RWPE1 (cell line): ENCODE data around the gene BFAR.
"Not testable (repeated sequence)": the region's sequence is repeated elsewhere in the genome, so short reads cannot be mapped to it uniquely, and the experiment has no call there.

Experiments
- CTCF ChIA-PET: fragments of 350-600 bp; sonication (Branson Sonifier 250); formaldehyde crosslinking; extraction: SDS; loops from one replicate; lab custom pipeline; 2021; lab: Yijun Ruan, JAX
- POLR2A ChIA-PET: fragments of 400-600 bp; formaldehyde crosslinking; extraction: SDS; loops from one replicate; lab custom pipeline; 2020; ENCODE audit warnings: antibody characterized with exemption; ENCODE audit not compliant: low non-redundant PET; lab: Yijun Ruan, JAX
- DNase-seq: peaks from one replicate; pipeline ENCODE4 v3.0.0; 2012; ENCODE audit warnings: low spot score
- H3K27ac ChIP-seq: fragments of 450-650 bp; 2 replicates; pipeline ENCODE4 v1.5.1; 2017
- TF ChIP-seq, protein P1 (sequence below): fragments of 450-650 bp; conservative IDR thresholded peaks from 2 replicates; pipeline ENCODE4 v1.5.1; 2017; ENCODE audit warnings: low read depth, mild to moderate bottlenecking

Gene BFAR

GRCh38 chr16:14682121-14682520, 49.4 kb downstream of the BFAR start:
- no peak overlapping the region for H3K27ac ChIP-seq
- TF ChIP-seq, protein P1, sequence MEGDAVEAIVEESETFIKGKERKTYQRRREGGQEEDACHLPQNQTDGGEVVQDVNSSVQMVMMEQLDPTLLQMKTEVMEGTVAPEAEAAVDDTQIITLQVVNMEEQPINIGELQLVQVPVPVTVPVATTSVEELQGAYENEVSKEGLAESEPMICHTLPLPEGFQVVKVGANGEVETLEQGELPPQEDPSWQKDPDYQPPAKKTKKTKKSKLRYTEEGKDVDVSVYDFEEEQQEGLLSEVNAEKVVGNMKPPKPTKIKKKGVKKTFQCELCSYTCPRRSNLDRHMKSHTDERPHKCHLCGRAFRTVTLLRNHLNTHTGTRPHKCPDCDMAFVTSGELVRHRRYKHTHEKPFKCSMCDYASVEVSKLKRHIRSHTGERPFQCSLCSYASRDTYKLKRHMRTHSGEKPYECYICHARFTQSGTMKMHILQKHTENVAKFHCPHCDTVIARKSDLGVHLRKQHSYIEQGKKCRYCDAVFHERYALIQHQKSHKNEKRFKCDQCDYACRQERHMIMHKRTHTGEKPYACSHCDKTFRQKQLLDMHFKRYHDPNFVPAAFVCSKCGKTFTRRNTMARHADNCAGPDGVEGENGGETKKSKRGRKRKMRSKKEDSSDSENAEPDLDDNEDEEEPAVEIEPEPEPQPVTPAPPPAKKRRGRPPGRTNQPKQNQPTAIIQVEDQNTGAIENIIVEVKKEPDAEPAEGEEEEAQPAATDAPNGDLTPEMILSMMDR = no peak
- POLR2A ChIA-PET = no interaction called here
- DNase-seq = no peak
- CTCF ChIA-PET = no interaction called here

DNA sequence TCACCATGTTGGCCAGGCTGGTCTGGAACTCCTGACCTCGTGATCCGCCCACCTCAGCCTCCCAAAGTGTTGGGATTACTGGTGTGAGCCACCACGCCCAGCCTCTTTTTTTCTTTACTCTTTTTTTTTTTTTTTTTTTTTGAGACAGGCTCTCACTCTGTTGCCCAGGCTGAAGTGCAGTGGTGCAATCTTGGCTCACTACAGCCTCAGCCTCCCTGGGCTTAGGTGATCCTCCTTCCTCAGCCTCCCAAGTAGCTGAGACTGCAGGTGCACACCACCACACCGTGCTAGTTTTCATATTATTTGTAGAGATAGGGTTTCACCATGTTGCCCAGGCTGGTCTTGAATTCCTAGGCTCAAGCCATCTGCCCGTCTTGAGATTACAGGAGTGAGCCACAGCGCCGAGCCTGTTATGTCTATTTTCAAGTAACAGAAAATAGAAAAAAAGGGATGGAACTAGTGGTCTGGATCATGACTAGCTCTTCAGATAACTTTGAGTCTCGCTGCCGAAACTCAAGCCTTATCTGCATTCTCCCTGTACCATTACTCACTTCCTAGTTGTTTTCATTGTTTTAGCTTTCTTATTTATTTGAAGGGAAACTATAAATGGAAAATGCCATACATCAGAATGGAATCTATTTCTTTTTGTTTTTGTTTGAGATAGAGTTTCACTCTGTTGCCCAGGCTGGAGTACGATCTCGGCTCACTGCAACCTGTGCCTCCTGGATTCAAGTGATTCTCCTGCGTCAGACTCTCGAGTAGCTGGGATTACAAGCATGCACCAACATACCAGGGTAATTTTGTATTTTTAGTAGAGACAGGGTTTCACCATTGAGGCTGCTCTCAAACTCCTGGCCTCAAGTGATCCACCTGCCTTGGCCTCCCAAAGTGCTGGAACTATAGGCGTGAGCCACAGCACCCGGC, 53.4 kb downstream of the BFAR start:
- POLR2A ChIA-PET, DNase-seq, H3K27ac ChIP-seq: not testable (repeated sequence)
- CTCF ChIA-PET = interaction anchor here (0.6 kb wide), 1 partner anchor 1257 kb away, joined by 3 read pairs; no protein-coding TSS in a partner anchor

DNA sequence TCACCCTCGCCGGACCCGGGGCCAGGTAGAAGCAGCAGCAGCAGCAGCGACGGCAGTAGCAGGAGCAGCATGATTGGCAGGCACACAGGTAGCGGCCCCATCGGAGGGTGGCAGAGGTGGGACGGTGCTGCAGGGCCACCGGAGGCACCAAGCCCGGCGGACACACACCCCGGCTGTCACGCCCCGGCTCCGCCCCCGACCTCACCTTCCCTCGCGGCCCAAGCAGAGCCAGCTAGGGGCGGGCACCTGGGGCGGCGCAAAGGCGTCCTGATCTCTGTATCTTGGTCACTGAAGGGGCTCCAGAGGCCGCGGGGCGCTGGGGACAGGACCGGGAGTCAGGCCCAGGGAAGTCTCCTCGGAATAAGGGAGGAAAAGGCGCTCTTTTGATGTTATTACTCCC, 61.4 kb downstream of the BFAR start, which contains the start of gene PLA2G10:
Gene PLA2G10 (minus strand): TSS at position 180 of the 400 bp plus-strand sequence. CDS start 79 bp downstream, at position 101.
- DNase-seq, CTCF ChIA-PET, POLR2A ChIA-PET, H3K27ac ChIP-seq: not testable (repeated sequence)

DNA sequence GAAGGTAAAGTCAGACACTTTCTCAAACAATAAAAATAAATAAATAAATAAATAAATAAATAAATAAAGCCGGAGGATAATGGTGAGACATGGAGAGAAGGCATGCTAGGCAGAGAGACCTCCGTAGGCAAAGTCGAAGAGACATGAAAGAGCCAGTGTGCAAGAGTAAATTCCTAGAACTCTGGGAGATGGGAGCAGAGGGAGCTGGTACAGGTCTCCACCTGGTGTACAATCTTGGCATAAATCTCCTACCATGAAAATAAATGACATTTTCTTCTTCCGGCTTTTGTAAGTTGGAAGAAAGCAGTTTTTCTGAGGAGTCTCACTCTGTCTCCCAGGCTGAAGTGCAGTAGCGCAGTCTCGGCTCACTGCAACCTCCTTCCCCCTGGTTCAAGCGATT, 69.1 kb downstream of the BFAR start:
- H3K27ac ChIP-seq, DNase-seq, CTCF ChIA-PET, POLR2A ChIA-PET: not testable (repeated sequence)

GRCh38 chr16:14702672-14703071, 69.9 kb downstream of the BFAR start:
- H3K27ac ChIP-seq, DNase-seq, POLR2A ChIA-PET, CTCF ChIA-PET: not testable (repeated sequence)

GRCh38 chr16:14703156-14704011, 70.6 kb downstream of the BFAR start, which contains the start of gene NPIPA3:
Gene NPIPA3 (plus strand): TSS chr16:14703411. CDS start chr16:14708944, 5,533 bp downstream.
- CTCF ChIA-PET, DNase-seq, POLR2A ChIA-PET, H3K27ac ChIP-seq: not testable (repeated sequence)
